K562 (cell line): ENCODE measurements around the gene MROH2B.

Source experiments
- BACH1 ChIP-seq: fragments of 200-800 bp; sonication (Bioruptor generic); IDR thresholded peaks from 2 replicates; pipeline ENCODE4 v1.6.1; 2016; ENCODE audit warnings: missing genetic modification characterization, missing compliant biosample characterization
- CBFA2T3 ChIP-seq: fragments of 450-650 bp; IDR thresholded peaks from 2 replicates; pipeline ENCODE4 v1.6.1; 2017
- CBFB ChIP-seq: sonication (generic); formaldehyde crosslinking; IDR thresholded peaks from 2 replicates; pipeline ENCODE4 v1.4.0; 2020; ENCODE audit warnings: mild to moderate bottlenecking, missing genetic modification reagents
- CBX2 ChIP-seq: fragments of 200-600 bp; sonication (generic); IDR thresholded peaks from one replicate; pipeline ENCODE4 v1.6.1; 2012; ENCODE audit warnings: mild to moderate bottlenecking, low read length, inconsistent platforms; ENCODE audit not compliant: insufficient read depth, poor library complexity, severe bottlenecking
- CC2D1A ChIP-seq: fragments of 450-650 bp; IDR thresholded peaks from 2 replicates; pipeline ENCODE4 v1.6.1; 2017; ENCODE audit warnings: mild to moderate bottlenecking
- EZH2 ChIP-seq: IDR thresholded peaks from 2 replicates; pipeline ENCODE4 v1.6.1; 2012; ENCODE audit warnings: low read depth, mild to moderate bottlenecking, inconsistent platforms, low read length, borderline replicate concordance
- FIP1L1 ChIP-seq: fragments of 200-400 bp; formaldehyde crosslinking; IDR thresholded peaks from 2 replicates; pipeline ENCODE4 v1.6.1; 2018; ENCODE audit warnings: mild to moderate bottlenecking, low read depth, low read length; ENCODE audit not compliant: poor library complexity, severe bottlenecking
- HDAC1 ChIP-seq, 2 experiments: fragments of 450-650 bp; IDR thresholded peaks; 2 replicates each; pipeline ENCODE4 v1.6.1; 2016 to 2017; ENCODE audit warnings: inconsistent platforms in 1 of 2, mild to moderate bottlenecking in 1 of 2, moderate library complexity in 1 of 2
- MAZ ChIP-seq, 2 experiments: fragments of 450-650 bp in 1 of 2; sonication (generic) in 1 of 2; formaldehyde crosslinking; IDR thresholded peaks in 1 of 2; conservative IDR thresholded peaks in 1 of 2; 2 replicates each; pipeline versions ENCODE4 v1.4.0 to v1.5.0; 2020; ENCODE audit warnings: mild to moderate bottlenecking in 1 of 2, missing genetic modification reagents in 1 of 2
- POLR2AphosphoS5 ChIP-seq: IDR thresholded peaks from 2 replicates; pipeline ENCODE4 v1.6.1; 2011; ENCODE audit warnings: mild to moderate bottlenecking, low read depth, low read length, moderate library complexity; ENCODE audit not compliant: control insufficient read depth, insufficient read depth
- RBBP5 ChIP-seq: fragments of 200-600 bp; sonication (generic); IDR thresholded peaks from 2 replicates; pipeline ENCODE4 v1.6.1; 2012; ENCODE audit warnings: borderline replicate concordance, mild to moderate bottlenecking, low read length, control low read depth, inconsistent platforms; ENCODE audit not compliant: insufficient read depth, poor library complexity, severe bottlenecking
- STAT5A ChIP-seq: IDR thresholded peaks from 2 replicates; pipeline ENCODE4 v1.6.1; 2012; ENCODE audit warnings: low read length, inconsistent platforms, borderline replicate concordance
- ZKSCAN8 ChIP-seq: fragments of 200-800 bp; sonication (Bioruptor generic); IDR thresholded peaks from 2 replicates; pipeline ENCODE4 v1.6.1; 2016; ENCODE audit warnings: missing genetic modification characterization, missing compliant biosample characterization

DNA sequence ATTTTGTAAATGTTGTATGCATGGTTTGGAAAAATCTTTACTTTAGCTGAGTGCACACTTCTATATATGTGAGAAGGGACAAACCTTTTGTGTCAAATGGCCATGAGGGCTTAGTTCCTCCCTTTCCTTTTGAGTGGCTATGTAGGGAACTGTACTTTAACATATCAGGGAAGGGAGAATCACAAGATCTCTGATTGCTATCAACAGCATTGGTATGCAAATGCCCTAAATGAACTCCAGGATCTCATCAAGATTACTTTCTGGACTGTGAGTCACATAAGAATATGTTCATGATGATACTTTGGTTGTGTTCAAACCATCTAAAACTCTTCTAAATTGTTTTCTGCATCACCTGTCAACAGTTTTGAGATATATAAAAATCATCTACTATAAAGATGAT lies 31.2 kb upstream of the MROH2B start:
- TF ChIP-seq ZKSCAN8 (CRISPR knock-in tag) (no peak), STAT5A (no peak), MAZ (CRISPR knock-in tag; conservative IDR thresholded peaks at IDR 0.05 in 1 of 2, IDR thresholded peaks at IDR 0.05 in 1 of 2) (no peak), CBX2 (no peak), HDAC1 (IDR thresholded peaks at IDR 0.05) (no peak), RBBP5 (no peak), CBFB (CRISPR knock-in tag) (no peak), CBFA2T3 (no peak), BACH1 (tag) (no peak), POLR2AphosphoS5 (no peak), FIP1L1 (no peak), CC2D1A (no peak), EZH2 (no peak)
